Breast epithelium (tissue), 4 donors: ENCODE data around the gene RAP1GAP2. TPM values are rescaled to one million over a fixed set of nuclear protein-coding genes. Genes with fewer than 3 reads are reported as not detected.
"Not testable (repeated sequence)": the region's sequence is repeated elsewhere in the genome, so short reads cannot be mapped to it uniquely, and the experiment has no call there.

Experiments used
- DNase-seq, 2 donors: peaks; one replicate each; pipeline ENCODE4 v3.0.0-alpha.2; 2019; ENCODE audit warnings: low spot score in 2 of 2
- H3K27ac ChIP-seq, 2 donors: fragments of 200-600 bp; sonication (generic) in 1 of 2; one replicate each; pipeline ENCODE4 v1.5.1; 2016 to 2019; ENCODE audit warnings: mild to moderate bottlenecking in 1 of 2
- H3K27me3 ChIP-seq, 2 donors: fragments of 200-600 bp; sonication (generic) in 1 of 2; one replicate each; pipeline versions ENCODE4 v1.5.1 to v1.6.0; 2017 to 2019; ENCODE audit warnings: control low read depth in 1 of 2, mild to moderate bottlenecking in 1 of 2
- H3K36me3 ChIP-seq: fragments of 200-600 bp; one replicate; pipeline ENCODE4 v1.5.1; 2019
- H3K4me1 ChIP-seq, 2 donors: fragments of 200-600 bp; sonication (generic); one replicate each; pipeline ENCODE4 v1.5.1; 2016 to 2019; ENCODE audit warnings: control low read depth in 1 of 2
- H3K4me3 ChIP-seq, 3 donors: fragments of 200-600 bp; sonication (generic); 1 replicate in 2 of 3; 2 replicates in 1 of 3; pipeline ENCODE4 v1.5.1; 2016 to 2019; ENCODE audit warnings: mild to moderate bottlenecking in 3 of 3, moderate library complexity in 2 of 3
- H3K9me3 ChIP-seq, 2 donors: fragments of 200-600 bp; sonication (generic) in 1 of 2; one replicate each; pipeline ENCODE4 v1.5.1; 2016 to 2019; ENCODE audit warnings: control low read depth in 1 of 2
- CTCF ChIP-seq, 3 donors: fragments of 450-650 bp; IDR thresholded peaks; one replicate each; pipeline ENCODE4 v1.5.1; 2016 to 2017; ENCODE audit warnings: antibody characterized with exemption in 3 of 3, mild to moderate bottlenecking in 3 of 3, moderate library complexity in 3 of 3
- POLR2A ChIP-seq: fragments of 450-650 bp; IDR thresholded peaks from one replicate; pipeline ENCODE4 v1.6.1; 2016; ENCODE audit warnings: antibody characterized with exemption, mild to moderate bottlenecking, moderate library complexity
- POLR2AphosphoS5 ChIP-seq, 3 donors: sonication (generic); formaldehyde crosslinking; IDR thresholded peaks; one replicate each; pipeline ENCODE4 v1.6.1; 2017; ENCODE audit warnings: antibody characterized with exemption in 3 of 3
- intact Hi-C: fragments of 100-400 bp; cut with DNase I; formaldehyde crosslinking; loops from one replicate; pipeline ENCODE4 v1.15.1; 2023; ENCODE audit warnings: low total_unique reads
- total RNA-seq, 3 donors: library from RNA; depleted of rRNA; stranded (reverse); fragments of >200 nt; gene quantifications; one replicate each; pipeline ENCODE4 v1.1.0, GENCODE V29; 2016

RAP1GAP2 gene
- total RNA-seq, 3 donors from 2014 or later: 5.3 to 23.4 (median 10.8) TPM

- Histone ChIP-seq H3K36me3 (no peaks in the 10 kb centered on the region), H3K27ac (no peak overlapping the region), H3K9me3 (no peaks in the 10 kb centered on the region), H3K27me3 (peaks cover 0 to 47% of the 10 kb centered on the region in 2 donors), H3K4me3 (peak overlapping the region in 2 of 3 donors; percentile 34 to 55), H3K4me1 (no peaks in the 10 kb centered on the region)
- TF ChIP-seq POLR2A (no peak), POLR2AphosphoS5 (IDR thresholded peaks at IDR 0.05) (no peak), CTCF (IDR thresholded peaks at IDR 0.05) (no peak)
- intact Hi-C loops: no loop called here
- no peak for DNase-seq
These were observed 19.5 kb upstream of the RAP1GAP2 start for GRCh38 chr17:2776589-2777241.

GRCh38 chr17:2777242-2777867 lies 18.9 kb upstream of the RAP1GAP2 start:
- Histone ChIP-seq H3K27me3 (peaks cover 0 to 47% of the 10 kb centered on the region in 2 donors), H3K36me3 (no peaks in the 10 kb centered on the region), H3K9me3 (no peaks in the 10 kb centered on the region), H3K4me3 (peak overlapping the region in 2 of 3 donors; percentile 34 to 55), H3K4me1 (no peaks in the 10 kb centered on the region), H3K27ac (no peak overlapping the region)
- intact Hi-C loops: no loop called here
- no peak for TF ChIP-seq POLR2A
- TF ChIP-seq POLR2AphosphoS5 (IDR thresholded peaks at IDR 0.05): no peak
- no peak for TF ChIP-seq CTCF (IDR thresholded peaks at IDR 0.05)
- DNase-seq: no peak

- no peak overlapping the region for H3K27ac ChIP-seq
- intact Hi-C loops: no loop called here
- no peak for DNase-seq
- H3K9me3 ChIP-seq: peaks cover 0 to 3% of the 10 kb centered on the region in 2 donors
- no peak overlapping the region for H3K4me3 ChIP-seq
- TF ChIP-seq POLR2AphosphoS5 (IDR thresholded peaks at IDR 0.05): no peak
- H3K4me1 ChIP-seq: no peaks in the 10 kb centered on the region
- peaks cover 0 to 43% of the 10 kb centered on the region in 2 donors for H3K27me3 ChIP-seq
- no peaks in the 10 kb centered on the region for H3K36me3 ChIP-seq
These were observed 17.7 kb upstream of the RAP1GAP2 start for GRCh38 chr17:2778489-2778888.

- Histone ChIP-seq H3K27me3 (peaks cover 0 to 38% of the 10 kb centered on the region in 2 donors), H3K36me3 (no peaks in the 10 kb centered on the region), H3K27ac (no peak overlapping the region), H3K4me1 (no peaks in the 10 kb centered on the region), H3K4me3 (no peak overlapping the region), H3K9me3 (peaks cover 0 to 10% of the 10 kb centered on the region in 2 donors)
- TF ChIP-seq POLR2AphosphoS5 (IDR thresholded peaks at IDR 0.05) (no peak), CTCF (IDR thresholded peaks at IDR 0.05) (no peak), POLR2A (no peak)
- DNase-seq: no peak
- intact Hi-C loops: no loop called here
These were observed 16.7 kb upstream of the RAP1GAP2 start for GRCh38 chr17:2779545-2779944.

GRCh38 chr17:2780256-2780655 lies 16.0 kb upstream of the RAP1GAP2 start:
- H3K4me1 ChIP-seq: no peaks in the 10 kb centered on the region
- H3K27ac ChIP-seq: no peak overlapping the region
- intact Hi-C loops: loop anchor here (10.0 kb wide), 1 partner anchor 625 kb away; no protein-coding TSS in a partner anchor
- H3K27me3 ChIP-seq: peaks cover 0 to 33% of the 10 kb centered on the region in 2 donors
- H3K9me3 ChIP-seq: peaks cover 0 to 10% of the 10 kb centered on the region in 2 donors
- TF ChIP-seq POLR2A (no peak), POLR2AphosphoS5 (IDR thresholded peaks at IDR 0.05) (no peak)
- DNase-seq: no peak
- H3K36me3 ChIP-seq: no peaks in the 10 kb centered on the region
- no peak overlapping the region for H3K4me3 ChIP-seq

GRCh38 chr17:2780931-2781454 lies 15.2 kb upstream of the RAP1GAP2 start:
- no peak overlapping the region for H3K4me3 ChIP-seq
- intact Hi-C loops: loop anchor here (10.0 kb wide), 1 partner anchor 624 kb away; no protein-coding TSS in a partner anchor
- no peak for TF ChIP-seq POLR2A
- no peak for TF ChIP-seq CTCF (IDR thresholded peaks at IDR 0.05)
- TF ChIP-seq POLR2AphosphoS5 (IDR thresholded peaks at IDR 0.05): no peak
- no peaks in the 10 kb centered on the region for H3K4me1 ChIP-seq
- H3K27me3 ChIP-seq: peaks cover 0 to 26% of the 10 kb centered on the region in 2 donors
- peaks cover 0 to 10% of the 10 kb centered on the region in 2 donors for H3K9me3 ChIP-seq
- H3K36me3 ChIP-seq: no peaks in the 10 kb centered on the region
- no peak for DNase-seq
- no peak overlapping the region for H3K27ac ChIP-seq

- DNase-seq, H3K4me3 ChIP-seq, H3K36me3 ChIP-seq, H3K27ac ChIP-seq, H3K4me1 ChIP-seq: not testable (repeated sequence)
- peaks cover 0 to 22% of the 10 kb centered on the region in 2 donors for H3K27me3 ChIP-seq
- intact Hi-C loops: loop anchor here (10.0 kb wide), 1 partner anchor 623 kb away; no protein-coding TSS in a partner anchor
- H3K9me3 ChIP-seq: peaks cover 0 to 10% of the 10 kb centered on the region in 2 donors
These were observed 14.6 kb upstream of the RAP1GAP2 start for GRCh38 chr17:2781598-2781997.
